Calu3 (cell line): ENCODE data around the gene CDH4. TPM values are rescaled to one million over a fixed set of nuclear protein-coding genes. Genes with fewer than 3 reads are reported as not detected.

Source experiments
- BruUV-seq: library from RNA; stranded (reverse); fragments of 400-500 nt; replicated peaks from 2 replicates; lab custom pipeline; 2021; lab: Mats Ljungman, UMichigan
- CTCF ChIA-PET: fragments of 300-600 bp; sonication (Branson Sonifier 250); formaldehyde crosslinking; loops from one replicate; lab custom pipeline; 2022; ENCODE audit warnings: antibody characterized with exemption; lab: Charles Lee
- DNase-seq: peaks from one replicate; pipeline ENCODE4 v3.0.0; 2022
- H3K27ac Mint-ChIP-seq: one replicate; pipeline ENCODE4 v1.8.0; 2022; ENCODE audit warnings: mixed read lengths; ENCODE audit not compliant: unreplicated experiment
- H3K27me3 Mint-ChIP-seq: one replicate; pipeline ENCODE4 v1.8.0; 2022; ENCODE audit warnings: mixed read lengths; ENCODE audit not compliant: unreplicated experiment
- H3K36me3 Mint-ChIP-seq: one replicate; pipeline ENCODE4 v1.8.0; 2022; ENCODE audit warnings: mild to moderate bottlenecking, moderate library complexity, mixed read lengths; ENCODE audit not compliant: insufficient read depth, unreplicated experiment
- H3K4me1 Mint-ChIP-seq: one replicate; pipeline ENCODE4 v1.8.0; 2022; ENCODE audit warnings: mild to moderate bottlenecking, low read depth, mixed read lengths; ENCODE audit not compliant: unreplicated experiment
- H3K4me3 Mint-ChIP-seq: one replicate; pipeline ENCODE4 v1.8.0; 2022; ENCODE audit warnings: mild to moderate bottlenecking, low read depth, moderate library complexity, mixed read lengths; ENCODE audit not compliant: unreplicated experiment
- H3K9me3 Mint-ChIP-seq: one replicate; pipeline ENCODE4 v1.8.0; 2022; ENCODE audit warnings: low read depth, mixed read lengths; ENCODE audit not compliant: unreplicated experiment
- intact Hi-C: fragments of 100-400 bp; cut with micrococcal nuclease; formaldehyde crosslinking; loops from one replicate; pipeline ENCODE4 v1.10.0; 2022; ENCODE audit not compliant: unreplicated experiment
- total RNA-seq: library from RNA; stranded (reverse); gene quantifications from 2 replicates; pipeline ENCODE4 v1.2.3, GENCODE V29; 2022
- TF ChIP-seq, protein P1 (sequence below): fragments of 200-600 bp; IDR thresholded peaks from one replicate; pipeline ENCODE4 v1.8.0; 2022; ENCODE audit warnings: antibody characterized with exemption; ENCODE audit not compliant: unreplicated experiment

Gene CDH4
- total RNA-seq, 1 experiment from 2014 or later: not detected

DNA sequence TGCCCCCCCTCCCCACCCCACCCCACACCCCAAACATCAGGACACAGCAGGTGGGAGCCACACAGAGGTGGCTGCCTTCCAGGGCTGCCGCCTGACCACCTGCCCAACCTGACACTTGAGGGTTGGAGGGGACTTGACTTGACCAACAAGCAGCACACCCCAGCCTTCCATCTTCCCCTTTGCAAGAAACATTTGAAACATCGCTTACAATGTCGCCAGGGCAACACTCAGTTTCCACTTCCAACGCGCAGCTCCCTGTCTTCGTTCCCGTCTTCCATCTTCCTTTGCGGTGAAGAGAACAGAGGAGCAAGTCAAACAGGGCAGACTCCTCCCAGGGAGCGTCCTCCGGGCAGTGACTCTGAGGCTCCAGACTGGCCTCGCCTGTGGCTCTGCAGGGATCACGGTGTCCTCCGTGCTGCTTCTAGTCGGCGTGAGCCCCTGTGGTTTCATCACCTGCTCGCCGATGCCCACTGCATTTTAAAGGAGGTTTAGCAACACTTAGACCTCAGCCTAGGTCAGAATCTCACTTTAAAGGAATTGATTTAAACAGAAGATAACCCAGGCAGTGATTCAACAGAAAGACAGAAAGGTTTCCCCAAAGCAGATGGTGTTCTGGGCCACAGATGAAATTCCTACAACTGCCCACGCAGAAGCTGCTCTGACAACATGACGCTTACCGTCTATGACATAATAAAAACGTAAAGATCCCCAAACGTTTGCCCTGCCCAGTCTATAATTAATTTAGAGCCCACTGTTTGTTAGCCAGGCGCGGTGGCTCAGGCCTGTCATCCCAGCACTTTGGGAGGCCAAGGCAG lies 682.9 kb downstream of the CDH4 start:
- H3K9me3 Mint-ChIP-seq: no peaks in the 10 kb centered on the region
- H3K4me3 Mint-ChIP-seq: no peak overlapping the region
- DNase-seq: no peak
- H3K27ac Mint-ChIP-seq: no peak overlapping the region
- no peaks in the 10 kb centered on the region for H3K27me3 Mint-ChIP-seq
- CTCF ChIA-PET: no interaction called here
- intact Hi-C loops: no loop called here
- H3K36me3 Mint-ChIP-seq: peaks cover 11% of the 10 kb centered on the region
- TF ChIP-seq, protein P1, sequence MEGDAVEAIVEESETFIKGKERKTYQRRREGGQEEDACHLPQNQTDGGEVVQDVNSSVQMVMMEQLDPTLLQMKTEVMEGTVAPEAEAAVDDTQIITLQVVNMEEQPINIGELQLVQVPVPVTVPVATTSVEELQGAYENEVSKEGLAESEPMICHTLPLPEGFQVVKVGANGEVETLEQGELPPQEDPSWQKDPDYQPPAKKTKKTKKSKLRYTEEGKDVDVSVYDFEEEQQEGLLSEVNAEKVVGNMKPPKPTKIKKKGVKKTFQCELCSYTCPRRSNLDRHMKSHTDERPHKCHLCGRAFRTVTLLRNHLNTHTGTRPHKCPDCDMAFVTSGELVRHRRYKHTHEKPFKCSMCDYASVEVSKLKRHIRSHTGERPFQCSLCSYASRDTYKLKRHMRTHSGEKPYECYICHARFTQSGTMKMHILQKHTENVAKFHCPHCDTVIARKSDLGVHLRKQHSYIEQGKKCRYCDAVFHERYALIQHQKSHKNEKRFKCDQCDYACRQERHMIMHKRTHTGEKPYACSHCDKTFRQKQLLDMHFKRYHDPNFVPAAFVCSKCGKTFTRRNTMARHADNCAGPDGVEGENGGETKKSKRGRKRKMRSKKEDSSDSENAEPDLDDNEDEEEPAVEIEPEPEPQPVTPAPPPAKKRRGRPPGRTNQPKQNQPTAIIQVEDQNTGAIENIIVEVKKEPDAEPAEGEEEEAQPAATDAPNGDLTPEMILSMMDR: no peak
- H3K4me1 Mint-ChIP-seq: no peaks in the 10 kb centered on the region
- no TSS peak for BruUV-seq

- TF ChIP-seq, protein P1: no peak
- Mint-ChIP-seq H3K36me3 (peaks cover 11% of the 10 kb centered on the region), H3K9me3 (no peaks in the 10 kb centered on the region), H3K27ac (no peak overlapping the region), H3K27me3 (no peaks in the 10 kb centered on the region), H3K4me1 (no peaks in the 10 kb centered on the region), H3K4me3 (no peak overlapping the region)
- intact Hi-C loops: no loop called here
- BruUV-seq: no TSS peak
- CTCF ChIA-PET: no interaction called here
- no peak for DNase-seq
These were observed 684.1 kb downstream of the CDH4 start for GRCh38 chr20:61935926-61936700.

DNA sequence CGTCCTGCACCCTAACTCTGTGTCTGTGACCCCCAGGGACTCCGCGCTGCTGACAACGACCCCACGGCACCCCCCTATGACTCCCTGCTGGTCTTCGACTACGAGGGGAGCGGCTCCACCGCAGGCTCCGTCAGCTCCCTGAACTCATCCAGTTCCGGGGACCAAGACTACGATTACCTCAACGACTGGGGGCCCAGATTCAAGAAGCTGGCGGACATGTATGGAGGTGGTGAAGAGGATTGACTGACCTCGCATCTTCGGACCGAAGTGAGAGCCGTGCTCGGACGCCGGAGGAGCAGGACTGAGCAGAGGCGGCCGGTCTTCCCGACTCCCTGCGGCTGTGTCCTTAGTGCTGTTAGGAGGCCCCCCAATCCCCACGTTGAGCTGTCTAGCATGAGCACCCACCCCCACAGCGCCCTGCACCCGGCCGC lies 684.7 kb downstream of the CDH4 start:
- no peak overlapping the region for H3K27ac Mint-ChIP-seq
- H3K27me3 Mint-ChIP-seq: no peaks in the 10 kb centered on the region
- intact Hi-C loops: no loop called here
- H3K9me3 Mint-ChIP-seq: no peaks in the 10 kb centered on the region
- no peak overlapping the region for H3K4me3 Mint-ChIP-seq
- TF ChIP-seq, protein P1: no peak
- no peak for DNase-seq
- CTCF ChIA-PET: no interaction called here
- H3K36me3 Mint-ChIP-seq: peaks cover 6% of the 10 kb centered on the region
- BruUV-seq: no TSS peak
- H3K4me1 Mint-ChIP-seq: no peaks in the 10 kb centered on the region

GRCh38 chr20:61937146-61937962 lies 685.3 kb downstream of the CDH4 start:
- BruUV-seq: no TSS peak
- TF ChIP-seq, protein P1: no peak
- intact Hi-C loops: no loop called here
- CTCF ChIA-PET: no interaction called here
- Mint-ChIP-seq H3K27me3 (no peaks in the 10 kb centered on the region), H3K36me3 (peaks cover 6% of the 10 kb centered on the region), H3K4me1 (no peaks in the 10 kb centered on the region), H3K9me3 (no peaks in the 10 kb centered on the region), H3K27ac (no peak overlapping the region), H3K4me3 (no peak overlapping the region)
- DNase-seq: no peak
